Lung (tissue), 12 donors: ENCODE results near the gene KCNH5. TPM values are rescaled to one million over a fixed set of nuclear protein-coding genes. Genes with fewer than 3 reads are reported as not detected.

Experiments used
- ATAC-seq: fragments of 200-7000 bp; cut with Tn5 transposase; one replicate; pipeline ENCODE4 v1.9.1; 2020; ENCODE audit warnings: moderate number of reproducible peaks; ENCODE audit not compliant: insufficient read depth, low FRiP score
- DNase-seq, 3 donors: peaks; one replicate each; pipeline ENCODE4 v3.0.0-alpha.2; 2013 to 2017
- H3K27ac ChIP-seq, 2 donors: one replicate each; pipeline ENCODE4 v1.5.1; 2013; ENCODE audit warnings: mild to moderate bottlenecking in 2 of 2, moderate library complexity in 2 of 2, control low read depth in 1 of 2, inconsistent platforms in 1 of 2, low read depth in 1 of 2, low read length in 1 of 2
- H3K27me3 ChIP-seq, 3 donors: one replicate each; pipeline ENCODE4 v1.5.1; 2013; ENCODE audit warnings: low read length in 2 of 3; ENCODE audit not compliant: control insufficient read depth in 3 of 3, insufficient read depth in 3 of 3
- H3K36me3 ChIP-seq, 4 donors: one replicate each; pipeline ENCODE4 v1.5.1; 2013; ENCODE audit warnings: low read length in 4 of 4, mild to moderate bottlenecking in 1 of 4, moderate library complexity in 1 of 4; ENCODE audit not compliant: control insufficient read depth in 4 of 4, insufficient read depth in 4 of 4
- H3K4me1 ChIP-seq, 5 donors: one replicate each; pipeline ENCODE4 v1.5.1; 2013; ENCODE audit warnings: low read length in 5 of 5, mild to moderate bottlenecking in 2 of 5, moderate library complexity in 1 of 5; ENCODE audit not compliant: control insufficient read depth in 5 of 5, insufficient read depth in 5 of 5
- H3K4me3 ChIP-seq: one replicate; pipeline ENCODE4 v1.5.1; 2013; ENCODE audit warnings: mild to moderate bottlenecking, control low read depth, moderate library complexity
- H3K9ac ChIP-seq, 2 donors: one replicate each; pipeline ENCODE4 v1.5.1; 2013; ENCODE audit warnings: low read length in 2 of 2, control low read depth in 1 of 2; ENCODE audit not compliant: insufficient read depth in 1 of 2
- H3K9me3 ChIP-seq, 4 donors: one replicate each; pipeline ENCODE4 v1.5.1; 2013; ENCODE audit warnings: low read length in 3 of 4, mild to moderate bottlenecking in 1 of 4, moderate library complexity in 1 of 4; ENCODE audit not compliant: control insufficient read depth in 4 of 4, insufficient read depth in 3 of 4
- WGBS, 2 donors: extraction: QIAGEN DNeasy Blood & Tissue Kit; methylation state at CpG; one replicate each; pipeline ENCODE4 v1.1.7; 2013; 5-methylcytosine and 5-hydroxymethylcytosine counted together
- polyA plus RNA-seq, 2 donors: library from polyadenylated mRNA; stranded (reverse); fragments of 200-250 nt; gene quantifications; one replicate each; pipeline ENCODE4 v1.2.1, GENCODE V29; 2013
- total RNA-seq, 2 donors: library from RNA; depleted of rRNA in 1 of 2; stranded (reverse); fragments of >200 nt in 1 of 2; gene quantifications; one replicate each; pipeline ENCODE4 v1.2.1, GENCODE V29; 2014 to 2021
- TF ChIP-seq, protein P1 (sequence below): IDR thresholded peaks from 2 replicates; pipeline ENCODE4 v1.5.1; 2012; ENCODE audit warnings: mild to moderate bottlenecking; ENCODE audit errors: control extremely low read depth, extremely low read depth
- donor health status: control.
- donor health status: control.
- donor health status: Bipolar disorder and iron deficiency.
- donor health status: healthy.
- donor health status: DM: yes; HTN: yes; CAD: no.

The KCNH5 gene
- total and polyA plus RNA-seq, 4 donors, result 0.03 to 0.40 (median 0.08) TPM; not detected in 1

DNA sequence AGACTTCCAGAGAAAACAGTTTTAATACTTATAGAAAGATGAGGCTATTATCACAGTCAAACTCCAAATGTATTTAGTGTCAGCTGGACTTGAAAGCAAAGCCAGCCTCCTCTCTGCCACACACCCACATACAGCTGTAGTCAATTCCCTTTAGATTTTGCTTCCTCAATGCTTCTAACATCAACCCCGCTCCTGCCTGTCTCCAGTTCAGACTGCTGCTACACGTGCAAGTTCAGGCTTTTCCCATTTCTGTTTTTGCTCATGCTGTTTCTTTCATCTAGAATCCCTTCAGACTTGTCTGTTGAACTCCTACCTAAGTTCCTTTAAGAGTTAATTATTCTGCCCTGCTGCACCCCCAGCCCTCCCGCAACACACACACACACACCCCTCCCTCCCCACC is 380.0 kb downstream of the KCNH5 start:
- Histone ChIP-seq H3K4me1 (peaks cover 0 to 12% (median 0%) of the 10 kb centered on the region in 5 donors), H3K4me3 (no peak overlapping the region), H3K27ac (no peak overlapping the region), H3K9ac (no peak overlapping the region), H3K36me3 (no peaks in the 10 kb centered on the region), H3K27me3 (no peaks in the 10 kb centered on the region), H3K9me3 (no peaks in the 10 kb centered on the region)
- WGBS, 2 donors, result 0 to 28% methylated on average over 2 to 3 of the region's 3 CpGs
- ATAC-seq (no peak), DNase-seq (peak in 1 of 3 donors; percentile 10)
- TF ChIP-seq, protein P1, sequence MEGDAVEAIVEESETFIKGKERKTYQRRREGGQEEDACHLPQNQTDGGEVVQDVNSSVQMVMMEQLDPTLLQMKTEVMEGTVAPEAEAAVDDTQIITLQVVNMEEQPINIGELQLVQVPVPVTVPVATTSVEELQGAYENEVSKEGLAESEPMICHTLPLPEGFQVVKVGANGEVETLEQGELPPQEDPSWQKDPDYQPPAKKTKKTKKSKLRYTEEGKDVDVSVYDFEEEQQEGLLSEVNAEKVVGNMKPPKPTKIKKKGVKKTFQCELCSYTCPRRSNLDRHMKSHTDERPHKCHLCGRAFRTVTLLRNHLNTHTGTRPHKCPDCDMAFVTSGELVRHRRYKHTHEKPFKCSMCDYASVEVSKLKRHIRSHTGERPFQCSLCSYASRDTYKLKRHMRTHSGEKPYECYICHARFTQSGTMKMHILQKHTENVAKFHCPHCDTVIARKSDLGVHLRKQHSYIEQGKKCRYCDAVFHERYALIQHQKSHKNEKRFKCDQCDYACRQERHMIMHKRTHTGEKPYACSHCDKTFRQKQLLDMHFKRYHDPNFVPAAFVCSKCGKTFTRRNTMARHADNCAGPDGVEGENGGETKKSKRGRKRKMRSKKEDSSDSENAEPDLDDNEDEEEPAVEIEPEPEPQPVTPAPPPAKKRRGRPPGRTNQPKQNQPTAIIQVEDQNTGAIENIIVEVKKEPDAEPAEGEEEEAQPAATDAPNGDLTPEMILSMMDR, result no peak

DNA sequence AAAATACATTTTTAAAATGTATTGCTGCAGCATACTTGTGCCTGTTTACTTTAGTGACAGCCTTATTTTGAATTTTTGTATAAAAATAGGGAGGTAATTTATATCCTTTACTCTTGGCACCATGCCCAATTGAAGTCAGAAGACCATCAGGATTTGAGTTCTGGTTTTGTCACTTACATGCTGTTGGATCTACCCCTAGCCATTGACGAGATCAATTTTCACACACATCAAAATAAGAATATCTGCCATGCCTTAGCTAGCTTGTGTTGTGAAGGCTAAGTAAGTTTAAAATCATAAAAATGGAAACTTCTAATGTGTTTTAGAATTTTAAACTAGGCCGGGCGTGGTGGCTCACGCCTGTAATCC is 381.8 kb downstream of the KCNH5 start:
- no peak for ATAC-seq
- Histone ChIP-seq H3K9me3 (no peaks in the 10 kb centered on the region), H3K4me3 (no peak overlapping the region), H3K27me3 (no peaks in the 10 kb centered on the region), H3K4me1 (peaks cover 0 to 12% (median 0%) of the 10 kb centered on the region in 5 donors), H3K27ac (no peak overlapping the region), H3K36me3 (no peaks in the 10 kb centered on the region), H3K9ac (no peak overlapping the region)
- 73 to 92% methylated on average over 4 of the region's 4 CpGs for WGBS, 2 donors
- TF ChIP-seq, protein P1, result no peak
- no peak for DNase-seq

DNA sequence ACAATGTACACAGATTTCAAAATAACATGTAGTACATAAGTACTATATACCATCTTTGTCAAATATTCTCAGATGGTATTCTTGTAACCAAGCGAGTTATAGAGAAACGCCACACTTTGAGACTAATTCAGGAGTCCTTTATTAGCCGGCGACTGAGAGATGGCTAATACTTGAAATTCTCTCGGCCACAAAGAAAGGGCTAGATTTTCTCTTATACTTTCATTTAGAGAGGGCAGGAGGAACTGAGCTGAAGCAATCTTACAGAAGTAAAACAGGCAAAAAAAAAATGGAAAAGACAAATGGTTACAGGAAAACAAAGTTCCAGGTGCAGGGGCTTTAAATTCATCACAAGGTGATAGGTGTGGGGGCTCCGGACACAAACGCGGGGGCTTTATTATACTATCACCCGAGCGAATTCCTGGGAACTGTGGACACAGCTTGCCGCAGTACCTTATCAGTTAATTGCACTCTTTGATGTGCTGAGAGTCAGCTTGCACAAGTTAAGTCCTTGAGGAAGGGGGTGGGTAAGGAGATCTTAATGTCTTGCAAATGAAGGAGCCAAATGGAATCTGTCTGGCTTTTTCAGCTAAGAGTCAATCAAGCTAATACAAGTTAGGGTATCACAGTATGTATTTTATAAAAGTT is 382.3 kb downstream of the KCNH5 start:
- ATAC-seq, result no peak
- Histone ChIP-seq H3K36me3 (no peaks in the 10 kb centered on the region), H3K9me3 (no peaks in the 10 kb centered on the region), H3K27ac (no peak overlapping the region), H3K27me3 (no peaks in the 10 kb centered on the region), H3K4me1 (peaks cover 0 to 12% (median 0%) of the 10 kb centered on the region in 5 donors), H3K4me3 (no peak overlapping the region), H3K9ac (no peak overlapping the region)
- 18 to 28% methylated on average over 11 of the region's 11 CpGs for WGBS, 2 donors
- TF ChIP-seq, protein P1, result no peak
- peak; percentile 23 to 70 (median 42) for DNase-seq

DNA sequence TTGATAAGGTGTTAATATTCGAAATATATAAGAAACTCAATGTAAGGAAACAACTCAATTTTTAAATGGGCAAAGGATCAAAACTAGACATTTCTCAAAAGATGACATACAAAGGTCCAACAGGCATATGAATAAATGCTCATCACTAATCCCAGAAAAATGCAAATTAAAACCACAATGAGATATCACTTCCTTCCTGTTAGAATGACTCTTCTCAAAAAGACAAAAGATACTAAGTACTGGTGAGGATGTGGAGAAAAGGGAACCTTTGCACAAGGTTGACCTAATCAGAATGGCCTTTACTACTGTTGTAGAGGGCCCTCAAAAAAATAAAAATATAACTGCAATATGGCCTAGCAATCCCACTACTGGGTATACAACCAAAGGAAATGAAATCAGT is 383.4 kb downstream of the KCNH5 start:
- Histone ChIP-seq H3K9ac (no peak overlapping the region), H3K9me3 (no peaks in the 10 kb centered on the region), H3K4me3 (no peak overlapping the region), H3K27me3 (no peaks in the 10 kb centered on the region), H3K27ac (no peak overlapping the region), H3K4me1 (peaks cover 0 to 12% (median 0%) of the 10 kb centered on the region in 5 donors), H3K36me3 (no peaks in the 10 kb centered on the region)
- DNase-seq (no peak), ATAC-seq (no peak)
- TF ChIP-seq, protein P1, result no peak
- WGBS, 2 donors, result 94 to 95% methylated on average over 1 of the region's 1 CpG
